WTC11 (cell line): ENCODE data around the gene GGACT. TPM values are rescaled to one million over a fixed set of nuclear protein-coding genes. Genes with fewer than 3 reads are reported as not detected.
A peak's percentile ranks its signal among the peaks of the same experiment; 100 is the strongest.

Experiments
- ATAC-seq: fragments of 200-7000 bp; cut with Tn5 transposase; 2 replicates; pipeline ENCODE4 v1.10.0; 2021; ENCODE audit warnings: mild to moderate bottlenecking, moderate library complexity
- CTCF ChIA-PET: fragments of 300-600 bp; sonication (Branson Sonifier 250); formaldehyde crosslinking; loops from one replicate; lab custom pipeline; 2021; ENCODE audit warnings: antibody characterized with exemption; lab: Charles Lee
- POLR2A ChIA-PET: fragments of 350-600 bp; sonication (Branson Sonifier 250); formaldehyde crosslinking; loops from one replicate; lab custom pipeline; 2021; ENCODE audit warnings: antibody characterized with exemption; lab: Charles Lee
- DNase-seq: peaks from one replicate; pipeline ENCODE4 v3.0.0; 2021; ENCODE audit warnings: low spot score
- H3K27ac Mint-ChIP-seq: 2 replicates; pipeline ENCODE4 v1.8.0; 2021; ENCODE audit warnings: mixed read lengths
- H3K27me3 Mint-ChIP-seq: 2 replicates; pipeline ENCODE4 v1.8.0; 2021; ENCODE audit warnings: low read depth, mild to moderate bottlenecking, moderate library complexity, mixed read lengths
- H3K36me3 Mint-ChIP-seq: 2 replicates; pipeline ENCODE4 v1.8.0; 2021; ENCODE audit warnings: mixed read lengths
- H3K4me1 Mint-ChIP-seq: 2 replicates; pipeline ENCODE4 v1.8.0; 2022; ENCODE audit warnings: mixed read lengths
- H3K4me3 Mint-ChIP-seq: 2 replicates; pipeline ENCODE4 v1.8.0; 2021; ENCODE audit warnings: mild to moderate bottlenecking, moderate library complexity, mixed read lengths
- H3K9me3 Mint-ChIP-seq: 2 replicates; pipeline ENCODE4 v1.8.0; 2021; ENCODE audit warnings: mixed read lengths
- ATF2 ChIP-seq: sonication (generic); formaldehyde crosslinking; IDR thresholded peaks from 2 replicates; pipeline ENCODE4 v1.8.1; 2022; ENCODE audit warnings: low read depth, missing genetic modification reagents, borderline replicate concordance
- CBFB ChIP-seq: sonication (generic); formaldehyde crosslinking; IDR thresholded peaks from 2 replicates; pipeline ENCODE4 v1.8.1; 2022; ENCODE audit warnings: mild to moderate bottlenecking, low read depth, missing genetic modification reagents
- CTCF ChIP-seq: fragments of 200-600 bp; IDR thresholded peaks from 2 replicates; pipeline ENCODE4 v1.8.0; 2022; ENCODE audit warnings: antibody characterized with exemption
- ESRRA ChIP-seq: sonication (generic); formaldehyde crosslinking; IDR thresholded peaks from 2 replicates; pipeline ENCODE4 v1.8.1; 2022; ENCODE audit warnings: mild to moderate bottlenecking, missing genetic modification reagents, borderline replicate concordance
- ETV6 ChIP-seq: sonication (generic); formaldehyde crosslinking; IDR thresholded peaks from 2 replicates; pipeline ENCODE4 v1.8.1; 2022; ENCODE audit warnings: mild to moderate bottlenecking, missing genetic modification reagents
- HMGXB4 ChIP-seq: sonication (generic); formaldehyde crosslinking; IDR thresholded peaks from 2 replicates; pipeline ENCODE4 v1.8.1; 2023; ENCODE audit warnings: mild to moderate bottlenecking, moderate library complexity, missing genetic modification reagents
- JAZF1 ChIP-seq: fragments of 250-450 bp; sonication (Bioruptor Pico); IDR thresholded peaks from 2 replicates; pipeline ENCODE4 v1.9.0; 2021; ENCODE audit warnings: moderate library complexity, mild to moderate bottlenecking, inconsistent platforms
- NFYB ChIP-seq: sonication (generic); formaldehyde crosslinking; conservative IDR thresholded peaks from 2 replicates; pipeline ENCODE4 v1.8.0; 2022; ENCODE audit warnings: low read depth, missing genetic modification reagents
- NR3C1 ChIP-seq: sonication (generic); formaldehyde crosslinking; conservative IDR thresholded peaks from 2 replicates; pipeline ENCODE4 v1.8.1; 2023; ENCODE audit warnings: low read depth, mild to moderate bottlenecking, missing genetic modification reagents
- PRRX2 ChIP-seq: fragments of 250-450 bp; sonication (Bioruptor Pico); IDR thresholded peaks from 2 replicates; pipeline ENCODE4 v1.8.0; 2021; ENCODE audit warnings: mild to moderate bottlenecking
- RELA ChIP-seq: sonication (generic); formaldehyde crosslinking; IDR thresholded peaks from 2 replicates; pipeline ENCODE4 v1.8.1; 2022; ENCODE audit warnings: missing genetic modification reagents, mild to moderate bottlenecking, borderline replicate concordance
- SMAD3 ChIP-seq: sonication (generic); formaldehyde crosslinking; IDR thresholded peaks from 2 replicates; pipeline ENCODE4 v1.8.0; 2022; ENCODE audit warnings: missing genetic modification reagents, mild to moderate bottlenecking, borderline replicate concordance
- SMAD4 ChIP-seq: sonication (generic); formaldehyde crosslinking; IDR thresholded peaks from 2 replicates; pipeline ENCODE4 v1.8.0; 2022; ENCODE audit warnings: mild to moderate bottlenecking, missing genetic modification reagents
- TCF7 ChIP-seq: sonication (generic); formaldehyde crosslinking; IDR thresholded peaks from 2 replicates; pipeline ENCODE4 v1.8.0; 2022; ENCODE audit warnings: mild to moderate bottlenecking, low read depth, missing genetic modification reagents, moderate library complexity
- TP53 ChIP-seq: sonication (generic); formaldehyde crosslinking; IDR thresholded peaks from 2 replicates; pipeline ENCODE4 v1.8.1; 2023; ENCODE audit warnings: mild to moderate bottlenecking, missing genetic modification reagents
- ZNF138 ChIP-seq: sonication (generic); formaldehyde crosslinking; conservative IDR thresholded peaks from 2 replicates; pipeline ENCODE4 v1.8.1; 2022; ENCODE audit warnings: mild to moderate bottlenecking, moderate library complexity, missing genetic modification reagents
- ZNF396 ChIP-seq: fragments of 250-450 bp; sonication (Bioruptor Pico); IDR thresholded peaks from 2 replicates; pipeline ENCODE4 v1.8.0; 2021; ENCODE audit warnings: mild to moderate bottlenecking, moderate library complexity, borderline replicate concordance
- ZNF416 ChIP-seq: fragments of 250-450 bp; sonication (Bioruptor Pico); IDR thresholded peaks from 2 replicates; pipeline ENCODE4 v1.9.0; 2021; ENCODE audit warnings: mild to moderate bottlenecking, inconsistent platforms
- total RNA-seq: library from RNA; stranded (reverse); gene quantifications from 3 replicates; pipeline ENCODE4 v1.2.3, GENCODE V29; 2021

GGACT gene
- total RNA-seq, 1 experiment from 2014 or later = 2.4 TPM

- no peak overlapping the region for H3K4me3 Mint-ChIP-seq
- TF ChIP-seq TCF7 (CRISPR knock-in tag) (no peak), SMAD4 (CRISPR knock-in tag) (no peak), JAZF1 (no peak), HMGXB4 (CRISPR knock-in tag) (no peak), ZNF416 (CRISPR knock-in tag) (no peak), ZNF396 (no peak), SMAD3 (CRISPR knock-in tag) (no peak), ESRRA (CRISPR knock-in tag) (no peak), RELA (CRISPR knock-in tag) (no peak), CTCF (no peak), ATF2 (CRISPR knock-in tag) (no peak), NR3C1 (CRISPR knock-in tag) (no peak), CBFB (no peak), TP53 (CRISPR knock-in tag) (no peak), NFYB (CRISPR knock-in tag) (no peak), PRRX2 (CRISPR knock-in tag) (no peak), ETV6 (CRISPR knock-in tag) (no peak), ZNF138 (CRISPR knock-in tag) (no peak)
- H3K27ac Mint-ChIP-seq = no peak overlapping the region
- H3K36me3 Mint-ChIP-seq = peaks cover 6% of the 10 kb centered on the region
- H3K27me3 Mint-ChIP-seq = no peaks in the 10 kb centered on the region
- peaks cover 58% of the 10 kb centered on the region for H3K4me1 Mint-ChIP-seq
- no peaks in the 10 kb centered on the region for H3K9me3 Mint-ChIP-seq
- ChIA-PET CTCF (no interaction called here), POLR2A (no interaction called here)
- DNase-seq = no peak
- ATAC-seq = no peak
Measured at GRCh38 chr13:100523411-100523810, 65.2 kb downstream of the GGACT start.

GRCh38 chr13:100522618-100523309, 65.8 kb downstream of the GGACT start:
- TF ChIP-seq ZNF138 (CRISPR knock-in tag) = no peak
- peaks cover 1% of the 10 kb centered on the region for H3K36me3 Mint-ChIP-seq
- no peaks in the 10 kb centered on the region for H3K27me3 Mint-ChIP-seq
- peak overlapping the region; percentile 63; the same call in 1 of the 2 replicates for H3K27ac Mint-ChIP-seq
- DNase-seq (no peak), ATAC-seq (no peak)
- CTCF ChIA-PET = no interaction called here
- H3K4me3 Mint-ChIP-seq = no peak overlapping the region
- no peaks in the 10 kb centered on the region for H3K9me3 Mint-ChIP-seq
- H3K4me1 Mint-ChIP-seq = peaks cover 65% of the 10 kb centered on the region
- POLR2A ChIA-PET = no interaction called here
